GM18519 (cell line): ENCODE results near the gene RAD9A.

Experiments used
- ATAC-seq: cut with Tn5 transposase; IDR thresholded peaks from one replicate; pipeline ENCODE4 v1.9.1; 2021; ENCODE audit warnings: mild to moderate bottlenecking, moderate library complexity; ENCODE audit not compliant: unreplicated experiment, low FRiP score

The RAD9A gene

GRCh38 chr11:67391304-67392182 is at the start of gene RAD9A:
Gene RAD9A (plus strand): TSS chr11:67391986. CDS start chr11:67392045, 59 bp downstream.
- no peak for ATAC-seq

GRCh38 chr11:67344264-67344663 is 47.5 kb upstream of the RAD9A start:
- no peak for ATAC-seq

DNA sequence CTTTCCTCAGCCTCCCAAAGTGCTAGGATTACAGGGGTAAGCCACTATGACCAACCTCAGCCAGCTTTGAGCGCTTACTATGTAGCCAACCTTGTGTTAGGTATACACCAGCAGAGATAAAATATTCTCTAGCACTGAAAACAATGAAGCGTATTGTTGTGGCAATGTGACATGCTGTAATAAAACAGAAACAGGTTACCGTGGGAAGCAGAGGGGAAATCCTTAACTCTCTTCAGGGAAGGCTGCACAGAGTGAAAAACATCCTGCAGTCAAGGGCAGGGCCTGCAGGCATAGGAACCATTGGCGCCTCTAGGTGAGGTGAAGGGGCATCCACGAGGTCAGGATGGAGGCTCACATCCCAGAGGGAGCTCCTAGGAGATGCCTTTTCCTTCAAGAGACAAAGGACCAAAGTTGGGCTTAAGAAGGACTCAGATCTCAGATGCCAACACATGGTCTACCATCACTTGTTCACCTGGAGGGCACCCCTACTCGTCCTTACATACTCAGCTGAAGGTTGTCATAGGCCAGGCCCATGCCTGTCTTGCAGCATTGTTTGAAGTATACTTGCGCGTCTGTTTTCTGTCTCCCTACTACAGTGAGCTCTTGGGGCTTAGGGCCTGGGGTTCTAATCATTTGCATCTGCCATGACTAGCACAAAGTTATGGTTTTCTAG is 46.4 kb upstream of the RAD9A start:
- ATAC-seq = no peak

GRCh38 chr11:67345920-67346819 is 45.6 kb upstream of the RAD9A start:
- no peak for ATAC-seq

GRCh38 chr11:67347964-67348749 is 43.6 kb upstream of the RAD9A start:
- no peak for ATAC-seq

DNA sequence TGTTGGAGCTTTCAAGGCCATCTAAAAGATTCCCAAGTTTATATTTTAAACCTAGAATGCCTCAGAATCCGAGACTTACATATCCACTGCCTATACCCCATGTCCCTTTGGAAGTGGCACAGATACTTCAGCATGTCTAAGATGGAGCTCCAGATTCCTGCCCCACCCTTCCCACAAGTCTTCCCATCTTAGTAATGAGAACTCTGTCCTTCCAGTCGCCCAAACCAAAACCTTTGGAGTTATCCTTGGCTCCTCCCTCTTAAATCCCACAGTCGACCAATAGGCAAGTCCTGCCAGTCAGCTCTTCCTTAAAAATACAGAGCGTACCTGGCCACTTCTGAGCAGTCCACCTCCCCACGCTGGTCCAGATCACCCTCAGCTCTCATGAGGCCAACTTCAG is 42.8 kb upstream of the RAD9A start:
- ATAC-seq = no peak

GRCh38 chr11:67349457-67349856 is 42.3 kb upstream of the RAD9A start:
- no peak for ATAC-seq

GRCh38 chr11:67349928-67350465 is 41.8 kb upstream of the RAD9A start:
- no peak for ATAC-seq

DNA sequence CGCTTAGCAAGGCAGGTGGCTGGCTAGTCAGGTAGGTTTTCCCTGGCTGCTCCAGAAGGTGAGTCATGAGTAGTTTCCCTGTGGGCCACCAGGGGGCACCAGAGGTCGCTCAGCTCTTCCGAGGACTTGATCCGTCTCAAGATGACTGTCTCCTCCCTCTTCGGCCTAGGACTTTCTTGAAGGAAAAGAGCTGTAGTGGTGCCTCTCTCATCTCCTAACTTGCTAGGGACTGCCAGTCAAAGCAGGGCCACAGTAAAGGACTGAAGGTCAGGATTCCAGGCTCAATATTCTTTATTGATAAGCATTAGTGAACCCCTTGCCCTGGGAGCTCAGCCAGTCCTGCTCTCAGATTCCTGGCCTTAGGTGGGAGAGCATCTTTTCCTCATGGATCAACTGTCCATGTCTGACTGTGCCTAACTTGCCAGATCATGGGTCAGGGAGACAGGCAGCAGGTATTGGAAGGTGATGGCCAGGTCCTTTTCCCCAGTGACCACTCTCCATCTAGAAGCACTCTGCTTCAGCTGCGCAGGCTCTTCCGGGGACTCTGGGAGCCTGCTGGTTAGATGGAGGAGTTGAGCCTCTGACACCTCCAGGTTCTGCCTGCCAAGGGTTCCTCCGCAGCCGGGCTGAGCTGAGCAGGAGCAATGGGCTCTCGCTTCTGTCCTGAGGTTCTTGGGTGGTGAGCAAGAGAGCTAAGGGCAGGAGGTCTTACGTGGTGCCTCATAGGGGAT is 40.3 kb upstream of the RAD9A start:
- no peak for ATAC-seq

DNA sequence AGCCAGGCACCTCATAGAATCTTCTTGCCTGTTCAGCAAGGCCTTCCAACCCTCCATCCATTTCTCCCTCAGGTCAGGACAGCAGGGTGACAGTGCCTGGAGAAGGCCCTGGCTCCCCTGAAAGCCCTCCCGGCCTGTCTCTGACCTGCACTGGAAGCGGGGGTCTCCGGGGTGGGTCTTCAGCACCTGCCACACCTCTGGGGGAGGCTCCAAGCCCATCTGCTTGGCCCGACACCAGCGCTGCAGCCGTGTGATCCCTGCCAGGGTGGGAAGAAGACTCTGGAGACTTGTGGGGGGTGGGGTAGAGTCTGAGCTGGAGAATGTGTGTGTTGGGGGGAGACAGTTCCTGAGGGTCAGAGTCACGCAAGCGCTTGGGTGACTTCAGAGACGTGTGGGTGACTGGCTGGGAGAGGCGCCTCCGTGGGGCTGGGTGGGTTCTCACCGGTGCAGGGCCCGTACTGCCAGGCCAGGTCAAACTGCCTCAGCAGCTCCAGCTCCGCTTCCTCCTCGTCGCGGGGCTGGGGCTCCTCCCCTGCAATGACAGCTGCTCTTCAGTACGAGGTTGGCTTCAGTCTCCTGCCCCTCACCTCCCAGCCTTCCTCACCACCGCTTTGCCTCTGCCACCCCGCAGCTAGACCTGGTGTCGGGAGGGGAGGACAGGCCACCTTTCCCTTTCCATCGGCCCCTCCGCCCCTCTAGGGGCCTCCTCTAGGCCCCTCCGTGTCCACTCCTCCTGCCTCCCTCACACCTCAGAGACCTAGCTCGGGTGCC is 39.1 kb upstream of the RAD9A start:
- peak; percentile 1 for ATAC-seq

DNA sequence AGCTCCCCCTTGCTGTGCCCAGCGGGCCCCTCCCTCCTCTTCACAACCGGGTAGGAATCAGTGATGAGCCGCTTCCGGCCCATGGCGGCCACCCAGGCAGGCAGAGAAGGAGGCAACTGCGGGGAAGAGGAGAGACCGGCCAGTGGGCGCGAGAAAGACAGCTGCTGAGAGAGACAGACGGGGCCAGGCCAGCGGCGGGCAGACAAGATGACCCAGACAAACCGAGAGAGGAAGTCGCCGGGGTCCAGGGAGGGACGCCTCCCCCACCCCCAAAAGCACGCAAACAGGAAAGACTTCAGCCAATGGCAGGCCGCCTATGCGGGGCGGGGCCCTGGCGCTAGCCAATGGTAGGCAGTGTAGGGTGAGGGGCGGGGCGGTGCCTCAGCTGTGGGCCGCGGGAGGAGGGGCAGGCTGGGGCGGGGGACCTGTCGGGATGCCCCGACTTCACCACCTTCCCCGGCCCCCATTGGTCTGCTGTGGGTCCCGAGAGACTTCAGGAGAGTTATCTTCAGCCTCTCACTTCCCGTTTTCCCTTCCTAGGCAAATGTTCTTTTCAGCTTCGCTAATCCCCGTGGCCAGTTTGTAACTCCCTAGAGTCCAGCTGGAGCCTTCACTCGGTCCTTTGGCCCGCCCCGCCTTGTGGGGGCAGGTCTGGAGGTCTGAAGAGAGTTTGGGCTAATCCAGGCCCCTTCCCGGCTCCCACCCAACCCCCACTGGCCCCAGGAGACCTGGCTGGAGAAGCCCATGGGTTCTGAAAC is 38.3 kb upstream of the RAD9A start, which contains the start of gene POLD4:
Gene POLD4 (minus strand): TSS at position 230 of the 758 bp plus-strand sequence. CDS start 147 bp downstream, at position 83.
- peak; percentile 58 for ATAC-seq

DNA sequence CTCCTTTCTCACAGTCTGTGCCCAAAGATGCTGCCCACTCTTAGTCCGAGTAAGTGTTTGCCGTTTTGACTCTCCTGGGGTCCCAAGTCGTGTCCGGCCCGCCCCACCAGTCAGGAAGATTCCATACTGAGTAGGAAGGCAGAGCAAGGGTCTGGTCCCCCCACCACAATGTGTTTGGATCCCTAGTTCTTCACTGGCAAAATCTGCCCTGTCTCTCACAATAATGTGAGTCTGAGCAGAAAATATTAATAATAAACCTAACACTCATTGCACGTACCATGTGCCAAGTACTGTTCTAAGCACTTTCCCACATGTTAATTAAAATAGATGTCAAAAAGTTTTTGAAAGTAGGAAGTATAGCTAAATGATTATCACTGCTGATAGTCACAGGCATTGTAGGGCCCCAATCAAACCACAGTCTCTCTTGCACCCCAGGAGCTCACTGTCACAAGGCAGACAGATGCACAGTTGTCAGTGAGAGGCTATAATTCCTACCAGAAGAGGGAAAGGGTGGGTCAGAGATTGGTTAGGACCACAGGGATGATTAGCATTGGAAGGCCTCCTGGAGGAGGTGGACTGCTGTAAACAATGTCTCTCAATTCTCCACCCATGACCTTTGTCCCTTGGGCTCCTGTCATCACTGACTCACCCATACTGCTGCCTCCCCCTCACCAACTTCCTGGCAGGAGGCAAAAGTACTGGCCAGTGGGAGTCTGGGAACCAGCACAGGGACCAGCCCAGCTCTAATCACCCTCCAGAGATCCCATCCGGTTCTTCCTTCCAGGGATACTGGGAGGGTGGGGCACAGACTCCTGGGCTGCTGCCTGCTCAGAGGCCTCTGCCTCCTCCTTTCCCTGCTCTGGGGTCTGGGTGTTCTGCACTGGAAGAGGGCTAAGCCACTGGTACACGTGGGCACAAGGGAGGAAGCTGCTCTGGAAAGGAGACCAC is 37.4 kb upstream of the RAD9A start:
- ATAC-seq = no peak

DNA sequence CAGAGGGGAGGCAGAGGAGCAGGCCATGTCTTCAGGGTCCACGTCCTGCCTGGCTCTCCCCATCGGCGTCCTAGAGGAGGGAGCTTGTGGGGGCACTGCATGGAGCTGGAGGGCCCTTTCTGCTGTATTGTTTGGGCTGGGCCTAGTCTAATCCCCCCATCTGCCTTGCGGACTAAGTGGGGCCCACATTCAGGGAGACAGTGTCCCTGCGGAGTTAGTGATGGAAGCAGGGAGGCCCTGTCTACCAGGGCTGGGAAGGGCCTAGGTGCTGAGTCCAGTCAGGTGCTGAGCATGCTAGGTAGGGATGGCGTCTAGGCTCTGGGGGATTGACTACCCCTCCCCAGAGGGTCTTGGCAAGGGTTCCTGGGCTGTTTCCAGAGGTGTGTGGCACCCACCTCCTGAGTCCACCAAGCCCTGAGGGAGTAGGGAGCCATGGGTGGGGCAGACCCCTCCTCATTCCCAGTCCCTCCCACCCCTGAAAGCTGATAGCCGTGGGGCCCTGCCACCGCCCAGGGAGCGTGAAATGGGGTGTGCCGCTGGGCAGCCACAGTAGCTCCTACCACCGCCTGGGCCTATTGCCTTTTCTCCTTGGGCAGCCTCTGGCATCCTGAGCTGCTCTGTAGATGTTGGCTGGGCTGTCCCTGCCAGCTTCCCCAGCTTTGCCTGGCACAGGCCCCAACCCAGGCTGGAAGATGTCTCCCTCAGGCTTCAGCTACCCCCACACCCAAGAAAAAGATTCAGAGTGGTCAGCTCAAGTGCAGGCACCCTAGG is 36.6 kb upstream of the RAD9A start:
- ATAC-seq = no peak

GRCh38 chr11:67355794-67356386 is 35.9 kb upstream of the RAD9A start:
- no peak for ATAC-seq

DNA sequence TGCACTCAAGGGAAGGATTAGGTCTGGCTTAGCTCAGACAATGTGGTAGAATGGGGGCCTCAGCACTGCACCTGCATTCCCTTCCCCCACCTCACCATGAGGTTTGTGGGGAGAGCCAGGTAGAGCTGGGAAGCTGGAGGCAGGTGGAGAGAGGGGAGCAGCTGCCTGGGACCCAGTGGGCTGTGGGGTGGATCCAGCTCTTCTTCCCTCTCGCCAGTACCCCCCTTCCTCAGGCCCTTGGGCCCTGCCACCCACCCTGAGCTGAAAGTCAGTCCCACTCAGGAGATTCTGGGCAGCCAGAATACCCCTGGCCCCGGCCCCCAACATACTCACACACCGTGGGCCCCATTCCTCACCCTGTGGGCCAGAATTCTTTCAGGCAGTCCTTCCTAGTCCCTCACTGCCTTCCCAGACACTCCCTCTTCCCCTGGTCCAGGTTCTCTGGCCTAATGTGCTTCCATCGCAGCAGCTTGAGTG is 35.4 kb upstream of the RAD9A start:
- no peak for ATAC-seq
